HG03354 (cell line): ENCODE measurements around the gene FBXL16.

Source experiments
- ATAC-seq: cut with Tn5 transposase; IDR thresholded peaks from one replicate; pipeline ENCODE4 v1.9.1; 2021; ENCODE audit warnings: mild to moderate bottlenecking; ENCODE audit not compliant: unreplicated experiment, poor library complexity, severe bottlenecking

FBXL16 gene

DNA sequence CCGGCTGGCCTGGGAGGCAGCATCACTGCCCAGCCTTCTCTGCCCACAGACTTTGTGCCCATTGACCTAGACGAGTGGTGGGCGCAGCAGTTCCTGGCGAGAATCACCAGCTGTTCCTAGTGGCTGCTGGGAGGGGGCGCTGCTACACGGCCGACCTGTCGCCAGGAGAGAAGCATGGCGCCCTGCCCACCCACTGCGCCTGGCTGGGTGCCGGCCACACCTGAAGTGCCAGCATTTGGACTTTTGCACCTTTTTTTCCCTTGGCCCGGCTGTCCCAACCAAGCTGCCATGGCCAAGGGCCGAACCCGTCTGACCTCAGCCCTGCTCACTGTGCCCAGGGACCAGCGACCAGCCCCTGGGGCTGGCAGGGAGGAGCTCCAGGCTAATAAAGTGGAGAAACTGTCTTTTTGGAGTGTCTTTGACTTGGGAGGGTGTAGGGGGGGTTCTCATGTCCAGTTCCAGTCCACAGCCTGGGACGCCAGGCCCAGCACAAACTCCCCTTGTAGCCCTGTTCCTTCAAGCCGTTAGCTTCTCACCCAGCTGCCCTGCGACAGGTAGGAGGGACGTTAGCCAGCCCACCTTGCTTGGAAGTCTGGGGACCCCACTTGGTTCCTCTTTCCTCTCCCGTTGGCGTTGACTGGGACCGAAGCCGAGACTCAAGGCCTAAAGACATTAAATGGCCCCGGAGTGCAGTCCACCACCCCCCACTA is 57.4 kb downstream of the FBXL16 start:
- ATAC-seq = no peak

DNA sequence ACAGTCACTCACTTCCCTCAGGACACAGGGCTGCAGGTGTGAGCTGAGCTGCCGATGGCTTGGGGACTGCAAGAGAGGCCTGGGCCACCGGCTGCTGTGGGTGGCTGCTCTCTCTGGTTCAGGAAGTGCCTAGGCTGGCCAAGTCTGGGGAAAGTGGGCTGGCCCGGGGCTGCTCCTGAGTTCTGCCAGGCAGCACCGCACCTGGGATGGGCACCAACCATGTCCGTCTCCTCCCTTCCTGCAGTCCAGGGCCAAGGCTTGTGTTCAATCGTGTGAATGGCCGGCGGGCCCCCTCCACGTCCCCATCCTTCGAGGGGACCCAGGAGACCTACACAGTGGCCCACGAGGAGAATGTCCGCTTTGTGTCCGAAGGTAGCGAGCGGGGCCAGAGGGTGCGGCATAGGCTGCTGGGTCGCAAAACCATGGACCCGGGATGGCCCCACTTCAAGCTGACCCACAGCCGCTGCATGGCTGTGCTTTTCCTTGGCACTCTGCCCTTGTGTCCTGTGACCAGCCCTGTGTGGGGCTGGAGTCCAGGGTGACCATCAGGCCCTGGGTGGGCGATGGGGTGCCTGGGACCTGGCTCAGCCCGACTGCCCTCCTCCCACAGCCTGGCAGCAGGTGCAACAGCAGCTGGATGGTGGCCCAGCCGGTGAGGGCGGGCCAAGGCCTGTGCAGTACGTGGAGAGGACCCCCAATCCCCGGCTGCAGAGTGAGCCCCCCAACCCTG is 58.3 kb downstream of the FBXL16 start:
- ATAC-seq = no peak

DNA sequence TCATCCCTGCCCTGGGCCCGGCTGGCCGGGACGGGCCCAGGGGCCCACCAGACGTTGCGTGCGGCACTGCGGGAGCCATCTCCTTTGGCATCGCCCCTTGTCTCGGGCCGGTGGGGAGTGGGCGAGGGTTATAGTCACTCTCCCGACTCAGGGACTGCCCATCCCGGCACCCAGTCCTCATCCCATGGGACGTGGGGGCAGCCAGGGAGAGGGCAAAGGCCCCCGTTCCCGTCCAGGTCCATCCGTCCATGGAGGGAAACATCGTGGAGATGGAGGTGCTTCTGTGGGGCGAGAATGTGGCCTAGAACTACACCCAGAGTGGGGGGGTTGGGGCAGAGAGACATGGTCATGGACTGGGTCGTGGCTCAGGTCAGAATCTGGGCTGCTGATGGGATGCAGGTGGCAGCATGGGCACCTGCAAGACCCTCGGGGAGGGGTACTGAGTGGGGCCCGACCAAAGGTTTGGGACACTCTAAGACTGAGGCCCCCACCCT is 58.9 kb downstream of the FBXL16 start:
- no peak for ATAC-seq

DNA sequence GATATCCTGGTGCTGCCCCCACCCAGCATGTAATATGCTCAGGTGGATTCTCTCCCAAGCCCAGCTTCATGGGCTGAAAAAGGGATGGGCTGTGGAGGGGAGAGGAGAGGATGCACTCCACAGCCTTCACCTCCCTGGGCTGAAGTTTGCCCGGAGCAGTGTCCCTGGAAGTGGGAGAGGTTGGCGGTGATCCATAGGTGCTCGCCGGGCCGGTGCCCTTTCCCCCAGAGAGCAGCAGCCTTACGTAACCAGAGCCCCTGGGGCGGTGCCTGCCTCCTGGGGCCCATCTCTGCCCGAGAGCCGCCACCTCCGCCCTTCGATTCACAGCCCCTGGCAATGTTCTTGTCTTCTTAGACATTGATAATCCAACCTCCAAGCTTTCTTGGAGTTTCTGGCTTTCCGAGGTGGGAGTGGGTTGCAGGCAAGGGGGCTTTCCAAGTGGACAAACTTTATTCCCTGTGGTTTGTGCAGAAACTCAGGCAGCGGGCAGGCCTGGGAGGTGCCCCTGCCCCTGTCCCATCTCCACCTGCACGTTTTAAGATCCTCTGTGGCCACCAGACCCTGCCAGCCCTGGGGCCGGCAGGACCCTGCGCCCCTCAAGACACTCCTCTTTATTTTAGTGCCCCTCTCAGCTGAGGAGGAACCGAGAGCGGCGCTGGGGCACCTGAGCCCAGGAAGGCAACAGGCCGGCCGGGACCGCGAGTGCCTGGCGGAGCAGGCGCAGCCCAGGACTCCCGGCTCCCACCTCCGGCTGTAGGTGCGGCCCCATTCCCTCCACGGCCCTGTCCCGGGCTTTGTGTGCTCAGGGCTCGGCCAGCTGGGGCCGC is 59.5 kb downstream of the FBXL16 start:
- ATAC-seq = no peak

DNA sequence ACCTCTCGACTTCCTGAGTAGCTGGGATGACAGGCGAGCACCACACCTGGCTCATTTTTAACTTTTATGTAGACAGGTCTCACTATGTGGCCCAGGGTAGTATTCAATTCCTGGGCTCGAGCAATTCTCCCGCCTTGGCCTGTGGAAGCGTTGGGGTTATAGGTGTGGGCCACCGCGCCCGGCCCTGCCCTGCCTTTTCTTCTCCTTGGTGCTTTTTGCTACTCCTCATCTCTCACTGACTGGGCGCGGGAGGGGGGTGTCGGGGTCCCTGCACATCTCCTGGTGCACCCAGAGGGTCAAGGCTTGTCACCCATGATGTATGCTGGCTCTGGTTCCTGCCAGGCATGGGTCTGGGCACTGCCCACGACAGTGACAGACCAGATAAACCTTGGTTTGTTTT is 61.0 kb downstream of the FBXL16 start:
- ATAC-seq = no peak

DNA sequence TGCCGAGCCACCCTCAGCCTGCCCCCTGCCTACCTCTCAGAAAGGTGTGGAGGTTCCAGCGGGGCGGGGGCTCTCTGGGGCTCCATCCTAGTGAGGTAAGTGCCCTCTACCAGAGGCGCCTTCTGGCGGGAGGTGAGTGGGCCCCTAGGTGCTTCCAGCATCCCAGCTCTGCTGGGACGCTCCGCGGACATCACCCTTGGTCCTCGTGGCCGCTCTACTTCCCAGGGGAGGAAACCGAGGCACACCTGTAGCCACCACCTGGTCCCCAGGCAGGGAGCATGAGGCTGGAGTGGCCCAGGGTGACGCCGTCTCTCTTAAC is 62.6 kb downstream of the FBXL16 start:
- no peak for ATAC-seq
